A673 (cell line): ENCODE measurements around the gene STRBP. TPM values are rescaled to one million over a fixed set of nuclear protein-coding genes. Genes with fewer than 3 reads are reported as not detected.

Experiments used
- BruUV-seq: library from RNA; stranded (reverse); fragments of 400-500 nt; replicated peaks from 2 replicates; lab custom pipeline; 2021; lab: Mats Ljungman, UMichigan
- CTCF ChIA-PET: fragments of 300-600 bp; sonication (Branson Sonifier 250); formaldehyde crosslinking; loops from one replicate; lab custom pipeline; 2022; ENCODE audit warnings: antibody characterized with exemption; lab: Charles Lee
- POLR2A ChIA-PET: fragments of 300-600 bp; sonication (Branson Sonifier 250); formaldehyde crosslinking; loops from one replicate; lab custom pipeline; 2022; ENCODE audit warnings: antibody characterized with exemption; ENCODE audit not compliant: low non-redundant PET; lab: Charles Lee
- DNase-seq: peaks from one replicate; pipeline ENCODE4 v3.0.0-alpha.2; 2015; ENCODE audit warnings: low spot score
- H3K27ac ChIP-seq: fragments of 200-600 bp; sonication (generic); 2 replicates; pipeline ENCODE4 v1.5.1; 2016; ENCODE audit warnings: mixed run types, low read depth, mild to moderate bottlenecking, mixed read lengths, antibody characterized with exemption, low read length; ENCODE audit not compliant: poor library complexity, severe bottlenecking
- H3K27me3 ChIP-seq: fragments of 200-600 bp; sonication (generic); replicated peaks from 2 replicates; pipeline ENCODE4 v1.6.1; 2017; ENCODE audit warnings: mixed run types, low read depth, mild to moderate bottlenecking, mixed read lengths, antibody characterized with exemption, low read length; ENCODE audit not compliant: insufficient read depth, poor library complexity
- H3K36me3 ChIP-seq: fragments of 200-600 bp; sonication (generic); 2 replicates; pipeline ENCODE4 v1.6.1; 2016; ENCODE audit warnings: mixed run types, mild to moderate bottlenecking, mixed read lengths, antibody characterized with exemption, low read length; ENCODE audit not compliant: insufficient read depth, poor library complexity, severe bottlenecking
- H3K4me1 ChIP-seq: fragments of 200-600 bp; sonication (generic); 2 replicates; pipeline ENCODE4 v1.6.1; 2017; ENCODE audit warnings: mixed run types, mild to moderate bottlenecking, mixed read lengths, antibody characterized with exemption, low read length; ENCODE audit not compliant: insufficient read depth, poor library complexity, severe bottlenecking
- H3K4me3 ChIP-seq: fragments of 200-600 bp; sonication (generic); 2 replicates; pipeline ENCODE4 v1.5.1; 2016; ENCODE audit warnings: low read depth, mixed run types, mild to moderate bottlenecking, mixed read lengths, low read length; ENCODE audit not compliant: poor library complexity, severe bottlenecking
- H3K9me3 ChIP-seq: fragments of 200-600 bp; sonication (generic); 2 replicates; pipeline ENCODE4 v1.6.1; 2016; ENCODE audit warnings: mixed run types, low read depth, mild to moderate bottlenecking, mixed read lengths, antibody characterized with exemption, low read length; ENCODE audit not compliant: poor library complexity, severe bottlenecking
- CTCF ChIP-seq: fragments of 300-800, 200-600 bp; sonication (generic); conservative IDR thresholded peaks from 2 replicates; pipeline ENCODE4 v1.5.1; 2017; ENCODE audit warnings: low read depth, mild to moderate bottlenecking, antibody characterized with exemption, low read length, moderate library complexity, mixed read lengths
- EZH2 ChIP-seq: fragments of 200-600 bp; sonication (generic); IDR thresholded peaks from 2 replicates; pipeline ENCODE4 v1.6.1; 2017; ENCODE audit warnings: borderline replicate concordance, low read depth, mild to moderate bottlenecking, mixed read lengths, antibody characterized with exemption, low read length; ENCODE audit not compliant: poor library complexity, severe bottlenecking
- intact Hi-C: fragments of 100-400 bp; cut with micrococcal nuclease; formaldehyde crosslinking; loops from one replicate; pipeline ENCODE4 v1.10.0; 2022; ENCODE audit not compliant: unreplicated experiment
- total RNA-seq: library from RNA; stranded (reverse); gene quantifications from 2 replicates; pipeline ENCODE4 v1.2.3, GENCODE V29; 2021

STRBP gene
- total RNA-seq, 1 experiment from 2014 or later, result 79.4 TPM

GRCh38 chr9:123290764-123291163 is 22.4 kb upstream of the STRBP start:
- Histone ChIP-seq H3K9me3 (no peaks in the 10 kb centered on the region), H3K27me3 (no peaks in the 10 kb centered on the region), H3K27ac (no peak overlapping the region), H3K4me1 (no peaks in the 10 kb centered on the region), H3K4me3 (no peak overlapping the region), H3K36me3 (no peaks in the 10 kb centered on the region)
- BruUV-seq, result no TSS peak
- no peak for TF ChIP-seq CTCF
- TF ChIP-seq EZH2, result no peak
- DNase-seq, result no peak
- ChIA-PET CTCF (no interaction called here), POLR2A (no interaction called here)
- intact Hi-C loops, result no loop called here

GRCh38 chr9:123287639-123288038 is 19.3 kb upstream of the STRBP start:
- Histone ChIP-seq H3K9me3 (no peaks in the 10 kb centered on the region), H3K27me3 (no peaks in the 10 kb centered on the region), H3K27ac (no peak overlapping the region), H3K36me3 (no peaks in the 10 kb centered on the region), H3K4me3 (no peak overlapping the region), H3K4me1 (peaks cover 5% of the 10 kb centered on the region)
- intact Hi-C loops, result no loop called here
- TF ChIP-seq EZH2 (no peak), CTCF (no peak)
- no TSS peak for BruUV-seq
- no peak for DNase-seq
- POLR2A ChIA-PET, result no interaction called here
- CTCF ChIA-PET, result no interaction called here

- POLR2A ChIA-PET, result no interaction called here
- intact Hi-C loops, result no loop called here
- no peaks in the 10 kb centered on the region for H3K9me3 ChIP-seq
Observed at GRCh38 chr9:123286324-123286723, 17.9 kb upstream of the STRBP start.

More at GRCh38 chr9:123286324-123286723, 17.9 kb upstream of the STRBP start:
- H3K27ac ChIP-seq, result no peak overlapping the region
- no TSS peak for BruUV-seq
- no peak for DNase-seq
- peaks cover 14% of the 10 kb centered on the region for H3K4me1 ChIP-seq
- no peaks in the 10 kb centered on the region for H3K27me3 ChIP-seq
- TF ChIP-seq EZH2 (no peak), CTCF (no peak)
- no peaks in the 10 kb centered on the region for H3K36me3 ChIP-seq
- no peak overlapping the region for H3K4me3 ChIP-seq
- CTCF ChIA-PET, result no interaction called here
